ENCODE measurements around the gene RNF123.
"Not testable (repeated sequence)": the region's sequence is repeated elsewhere in the genome, so short reads cannot be mapped to it uniquely, and the experiment has no call there.

Gene RNF123

GRCh38 chr3:49683162-49683561 is 6.2 kb upstream of the RNF123 start:
- DNase-seq: no peak

GRCh38 chr3:49684453-49684852 is 4.9 kb upstream of the RNF123 start:
- DNase-seq: not testable (repeated sequence)

- not testable (repeated sequence) for DNase-seq
Observed at GRCh38 chr3:49685103-49685502, 4.3 kb upstream of the RNF123 start.

- not testable (repeated sequence) for DNase-seq
Observed at GRCh38 chr3:49685846-49686245, 3.5 kb upstream of the RNF123 start.

- DNase-seq: not testable (repeated sequence)
Observed at GRCh38 chr3:49686346-49686745, 3.0 kb upstream of the RNF123 start.

- not testable (repeated sequence) for DNase-seq
Observed at GRCh38 chr3:49686769-49687423, 2.5 kb upstream of the RNF123 start.

GRCh38 chr3:49687424-49687795 is 1.9 kb upstream of the RNF123 start:
- DNase-seq: not testable (repeated sequence)

GRCh38 chr3:49688338-49689045 is 865 bp upstream of the RNF123 start:
- not testable (repeated sequence) for DNase-seq

- DNase-seq: not testable (repeated sequence)
Observed at GRCh38 chr3:49689908-49690624, 709 bp downstream of the RNF123 start.

GRCh38 chr3:49690856-49691255 is 1.5 kb downstream of the RNF123 start:
- not testable (repeated sequence) for DNase-seq

- DNase-seq: not testable (repeated sequence)
Observed at GRCh38 chr3:49691481-49691880, 2.1 kb downstream of the RNF123 start.

GRCh38 chr3:49694409-49695070 is 5.2 kb downstream of the RNF123 start:
- not testable (repeated sequence) for DNase-seq

GRCh38 chr3:49695350-49696015 is 6.1 kb downstream of the RNF123 start:
- not testable (repeated sequence) for DNase-seq

- DNase-seq: no peak
Observed at GRCh38 chr3:49699281-49699979, 10.1 kb downstream of the RNF123 start.

- no peak for DNase-seq
Observed at GRCh38 chr3:49700014-49700413, 10.7 kb downstream of the RNF123 start.

GRCh38 chr3:49700453-49701128 is 11.2 kb downstream of the RNF123 start:
- DNase-seq: no peak

- DNase-seq: no peak
Observed at GRCh38 chr3:49701388-49702077, 12.2 kb downstream of the RNF123 start.

- DNase-seq: no peak
Observed at GRCh38 chr3:49702672-49703071, 13.3 kb downstream of the RNF123 start.

- DNase-seq: no peak
Observed at GRCh38 chr3:49703443-49703927, 14.1 kb downstream of the RNF123 start.

GRCh38 chr3:49703956-49704355 is 14.6 kb downstream of the RNF123 start:
- no peak for DNase-seq

- DNase-seq: no peak
Observed at GRCh38 chr3:49704629-49705028, 15.3 kb downstream of the RNF123 start.
